Left lung (tissue), 10 donors: ENCODE measurements around the gene SLC35E2B. TPM values are rescaled to one million over a fixed set of nuclear protein-coding genes. Genes with fewer than 3 reads are reported as not detected.

Source experiments
- ATAC-seq: fragments of 200-7000 bp; cut with Tn5 transposase; one replicate; pipeline ENCODE4 v1.9.1; 2020; ENCODE audit warnings: moderate library complexity
- DNase-seq, 4 donors: peaks; one replicate each; pipeline ENCODE4 v3.0.0-alpha.2; 2013 to 2020
- H3K27ac ChIP-seq, 2 donors: fragments of 200-600 bp; sonication (generic) in 1 of 2; one replicate each; pipeline versions ENCODE4 v1.5.0 to v1.8.0; 2020 to 2021
- H3K27me3 ChIP-seq, 2 donors: fragments of 200-600 bp; sonication (generic) in 1 of 2; one replicate each; pipeline versions ENCODE4 v1.5.0 to v1.8.0; 2020 to 2021
- H3K36me3 ChIP-seq, 2 donors: fragments of 200-600 bp; sonication (generic) in 1 of 2; one replicate each; pipeline versions ENCODE4 v1.5.0 to v1.8.0; 2020 to 2021
- H3K4me1 ChIP-seq, 2 donors: fragments of 200-600 bp; one replicate each; pipeline ENCODE4 v1.8.0; 2021
- H3K4me3 ChIP-seq, 2 donors: fragments of 200-600 bp; sonication (generic) in 1 of 2; one replicate each; pipeline versions ENCODE4 v1.5.0 to v1.8.0; 2020 to 2021; ENCODE audit warnings: mild to moderate bottlenecking in 1 of 2
- H3K9me3 ChIP-seq, 2 donors: fragments of 200-600 bp; sonication (generic) in 1 of 2; one replicate each; pipeline versions ENCODE4 v1.5.0 to v1.8.0; 2020 to 2021
- CTCF ChIP-seq, 2 donors: fragments of 200-600 bp; sonication (generic) in 1 of 2; IDR thresholded peaks; one replicate each; pipeline versions ENCODE4 v1.5.0 to v1.8.0; 2021; ENCODE audit warnings: antibody characterized with exemption in 2 of 2
- intact Hi-C, 2 donors: fragments of 100-400 bp; cut with DNase I; formaldehyde crosslinking; loops; one replicate each; pipeline versions ENCODE4 v1.11.2 to v1.14.2; 2022
- polyA plus RNA-seq, 6 donors: library from polyadenylated mRNA; unstranded; fragments of 120-200 nt; gene quantifications; one replicate each; pipeline ENCODE4 v1.2.1, GENCODE V29; 2013; ENCODE audit not compliant: insufficient read length in 6 of 6
- total RNA-seq, 2 donors: library from RNA; stranded (reverse); fragmentation: NEBNext Ultra II Directional; extraction: Animal tissue kit (Norgen Biotek cat#: 25700); gene quantifications; one replicate each; pipeline ENCODE4 v1.2.1, GENCODE V29; 2021
- donor health status: DM: no; HTN: yes; CAD: no.
- donor health status: DM: no; HTN: no; CAD: no.

Gene SLC35E2B
- total and polyA plus RNA-seq, 8 donors, result 45.7 to 109 (median 88.0) TPM

GRCh38 chr1:1625404-1625775 lies 67.2 kb downstream of the SLC35E2B start:
- DNase-seq, result peak in 2 of 4 donors; percentile 30 to 71
- Histone ChIP-seq H3K9me3 (no peaks in the 10 kb centered on the region), H3K4me3 (no peak overlapping the region), H3K4me1 (peaks cover 0 to 7% of the 10 kb centered on the region in 2 donors), H3K27me3 (peaks cover 0 to 20% of the 10 kb centered on the region in 2 donors), H3K27ac (no peak overlapping the region), H3K36me3 (peaks cover 0 to 25% of the 10 kb centered on the region in 2 donors)
- intact Hi-C loops, result no loop called here
- TF ChIP-seq CTCF (IDR thresholded peaks at IDR 0.05), result no peak
- ATAC-seq, result no peak

- Histone ChIP-seq H3K27ac (no peak overlapping the region), H3K9me3 (no peaks in the 10 kb centered on the region), H3K4me1 (peaks cover 0 to 6% of the 10 kb centered on the region in 2 donors), H3K36me3 (peaks cover 0 to 25% of the 10 kb centered on the region in 2 donors), H3K4me3 (no peak overlapping the region), H3K27me3 (peaks cover 0 to 14% of the 10 kb centered on the region in 2 donors)
- ATAC-seq (no peak), DNase-seq (peak in 3 of 4 donors; percentile 34 to 72 (median 59))
- intact Hi-C loops, result no loop called here
- no peak for TF ChIP-seq CTCF (IDR thresholded peaks at IDR 0.05)
Measured at GRCh38 chr1:1624443-1625403, 67.9 kb downstream of the SLC35E2B start.

DNA sequence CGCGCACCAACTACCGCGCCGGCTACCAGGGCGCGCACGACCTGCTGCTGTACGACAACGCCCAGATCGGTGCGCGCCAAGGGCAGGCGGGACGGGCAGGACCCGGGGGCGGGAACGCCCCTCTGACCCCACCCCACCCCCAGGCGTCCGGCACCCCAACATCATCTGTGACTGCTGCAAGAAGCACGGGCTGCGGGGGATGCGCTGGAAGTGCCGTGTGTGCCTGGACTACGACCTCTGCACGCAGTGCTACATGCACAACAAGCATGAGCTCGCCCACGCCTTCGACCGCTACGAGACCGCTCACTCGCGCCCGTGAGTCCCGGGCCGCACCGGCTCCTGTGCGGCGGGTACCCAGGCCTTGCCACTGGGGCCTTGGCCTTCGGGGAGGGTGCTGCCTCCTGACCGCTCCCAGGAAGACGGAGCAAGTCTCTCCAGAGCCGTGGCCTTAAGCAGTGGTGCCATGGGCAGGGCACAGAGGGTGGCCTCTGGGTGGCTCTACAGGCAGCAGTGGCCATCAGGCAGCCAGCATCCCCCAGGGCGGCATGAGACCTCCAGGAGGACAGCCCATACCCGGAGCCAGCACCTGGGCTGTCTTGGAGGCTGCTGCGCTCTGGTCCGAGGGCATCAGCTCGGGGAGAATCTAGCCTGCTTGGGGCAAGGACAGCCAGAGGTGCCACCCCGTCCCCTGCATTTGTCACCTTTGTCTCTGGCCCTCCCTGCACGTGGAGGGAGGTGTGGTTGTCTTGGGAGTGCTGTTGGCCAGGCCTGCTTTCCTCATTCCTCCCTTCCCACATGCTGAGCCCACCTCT lies 68.8 kb downstream of the SLC35E2B start:
- peaks cover 0 to 6% of the 10 kb centered on the region in 2 donors for H3K27me3 ChIP-seq
- H3K36me3 ChIP-seq, result peaks cover 0 to 19% of the 10 kb centered on the region in 2 donors
- DNase-seq (peak in 2 of 4 donors; percentile 31 to 73), ATAC-seq (no peak)
- peaks cover 0 to 2% of the 10 kb centered on the region in 2 donors for H3K4me1 ChIP-seq
- no peaks in the 10 kb centered on the region for H3K9me3 ChIP-seq
- H3K4me3 ChIP-seq, result no peak overlapping the region
- no peak overlapping the region for H3K27ac ChIP-seq
- TF ChIP-seq CTCF (IDR thresholded peaks at IDR 0.05), result no peak
- intact Hi-C loops, result no loop called here

DNA sequence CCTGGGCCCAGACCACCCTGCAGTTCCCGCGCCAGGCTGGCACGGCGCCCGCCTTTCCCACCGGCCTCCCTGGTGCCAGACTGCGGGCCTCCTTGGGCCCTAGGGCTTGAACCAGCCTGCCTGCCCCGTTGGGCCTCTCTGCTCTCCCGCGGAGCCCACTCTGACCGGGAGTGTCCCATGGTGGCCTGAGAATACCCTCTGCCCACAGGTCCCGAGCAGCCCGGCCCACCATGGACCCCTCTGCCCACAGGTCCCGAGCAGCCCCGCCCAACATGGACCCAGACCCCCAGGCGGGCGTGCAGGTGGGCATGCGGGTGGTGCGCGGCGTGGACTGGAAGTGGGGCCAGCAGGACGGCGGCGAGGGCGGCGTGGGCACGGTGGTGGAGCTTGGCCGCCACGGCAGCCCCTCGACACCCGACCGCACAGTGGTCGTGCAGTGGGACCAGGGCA lies 69.4 kb downstream of the SLC35E2B start:
- Histone ChIP-seq H3K36me3 (peaks cover 0 to 14% of the 10 kb centered on the region in 2 donors), H3K27me3 (no peaks in the 10 kb centered on the region), H3K9me3 (no peaks in the 10 kb centered on the region), H3K4me1 (no peaks in the 10 kb centered on the region), H3K4me3 (no peak overlapping the region), H3K27ac (no peak overlapping the region)
- intact Hi-C loops, result no loop called here
- peak in 1 of 4 donors; percentile 73 for DNase-seq
- TF ChIP-seq CTCF (IDR thresholded peaks at IDR 0.05), result no peak
- no peak for ATAC-seq

- H3K27me3 ChIP-seq, result no peaks in the 10 kb centered on the region
- no peak for ATAC-seq
- intact Hi-C loops, result no loop called here
- peaks cover 0 to 14% of the 10 kb centered on the region in 2 donors for H3K36me3 ChIP-seq
- no peaks in the 10 kb centered on the region for H3K9me3 ChIP-seq
- peaks cover 0 to 1% of the 10 kb centered on the region in 2 donors for H3K4me1 ChIP-seq
- no peak overlapping the region for H3K27ac ChIP-seq
- peak in 1 of 4 donors; percentile 49 for DNase-seq
- no peak overlapping the region for H3K4me3 ChIP-seq
- no peak for TF ChIP-seq CTCF (IDR thresholded peaks at IDR 0.05)
Measured at GRCh38 chr1:1622788-1623094, 69.9 kb downstream of the SLC35E2B start.
